ENCODE data around the gene TWSG1. TPM values are rescaled to one million over a fixed set of nuclear protein-coding genes. Genes with fewer than 3 reads are reported as not detected.

Gene TWSG1
- total and polyA plus RNA-seq, 2 of the 13 experiments (the other 11 are each of a cell fraction or from before 2014, with no cell fraction given): 6.6 to 9.4 TPM

- no peak overlapping the region for H3K9ac ChIP-seq (ENCODE audit: insufficient read depth, low read depth, low read length)
- H3K4me1 ChIP-seq (ENCODE audit: insufficient read depth, low read length): peaks cover 15% of the 10 kb centered on the region
- FAIRE-seq: no peak
- H3K36me3 ChIP-seq (replicated peaks in 1 of 2; ENCODE audit: control insufficient read depth in 1 of 2, insufficient read depth in 2 of 2, low read length in 2 of 2): 0 out of 5 replicates have a peak, but pooled peaks cover 0 to 3% of the 10 kb centered on the region in 2 experiments
- H3K9me3 ChIP-seq (ENCODE audit: low read length): no peaks in the 10 kb centered on the region
- DNase-seq (ENCODE audit: low spot score): no peak
- H2AFZ ChIP-seq (ENCODE audit: low read length): no peak overlapping the region
- H3K27me3 ChIP-seq (ENCODE audit: control insufficient read depth in 1 of 2, insufficient read depth in 2 of 2, low read length in 2 of 2): no peaks in the 10 kb centered on the region
- BruUV-seq (replicated peaks): no TSS peak
- CTCF ChIA-PET (ENCODE audit: low intra/inter-chr PET ratio, low total read pairs): no interaction called here
- no peaks in the 10 kb centered on the region for H4K20me1 ChIP-seq (ENCODE audit: insufficient read depth, low read length)
- intact Hi-C loops (cut with micrococcal nuclease; ENCODE audit: unreplicated experiment): no loop called here
- H3K4me3 ChIP-seq (replicated peaks in 1 of 3; ENCODE audit: insufficient read depth in 1 of 3, low read depth in 2 of 3, low read length in 3 of 3): no peak overlapping the region
- 75% methylated on average over 3 of the region's 3 CpGs for WGBS (ENCODE audit: low lambda C conversion rate)
- H3K79me2 ChIP-seq (ENCODE audit: insufficient read depth, low read length): no peaks in the 10 kb centered on the region
- ATAC-seq: no peak
- H3K4me2 ChIP-seq (ENCODE audit: low read depth, low read length): no peak overlapping the region
- H3K27ac ChIP-seq (ENCODE audit: extremely low read length, insufficient read depth, low read length): no peak overlapping the region
- POLR2A ChIA-PET: interaction anchor here (1.0 kb wide), 1 partner anchor 14 kb away, joined by 4 read pairs; the partner anchor contains the start of gene TWSG1
- in situ Hi-C loops (cut with HindIII; ENCODE audit: extremely low pct_ligation_motif_present, low pct_unique_long_range_greater_than_20kb): loop anchor here (25.0 kb wide), 1 partner anchor 286 kb away; no protein-coding TSS in a partner anchor
- TF ChIP-seq AGO2 (optimal IDR thresholded peaks at IDR 0.05; ENCODE audit: low read depth, low read length) (no peak), ZNF652 (CRISPR knock-in tag; IDR thresholded peaks at IDR 0.05; ENCODE audit: borderline replicate concordance, low read depth) (peak; percentile 16; the same call in 1 of the 2 replicates), FUBP1 (CRISPR knock-in tag; IDR thresholded peaks at IDR 0.05; ENCODE audit: borderline replicate concordance) (no peak), FOXP4 (CRISPR knock-in tag; IDR thresholded peaks at IDR 0.05) (no peak)
Measured at GRCh38 chr18:9348079-9348671, 13.6 kb downstream of the TWSG1 start.

All from HepG2 (cell line).